Suppressor macrophage treated with lipopolysaccharide for 4 hours (primary cell): Measurements from ENCODE around the gene CAMKMT.
A peak's percentile ranks its signal among the peaks of the same experiment; 100 is the strongest.
"Not testable (repeated sequence)": the region's sequence is repeated elsewhere in the genome, so short reads cannot be mapped to it uniquely, and the experiment has no call there.

ENCODE experiments used
- DNase-seq: peaks from one replicate; pipeline ENCODE4 v3.0.0-alpha.2; 2020

Gene CAMKMT

GRCh38 chr2:44450082-44450481, 88.3 kb downstream of the CAMKMT start:
- DNase-seq, result no peak

- peak; percentile 27 for DNase-seq
These were observed 89.1 kb downstream of the CAMKMT start for GRCh38 chr2:44450806-44451205.

- no peak for DNase-seq
These were observed 90.4 kb downstream of the CAMKMT start for GRCh38 chr2:44452069-44452583.

GRCh38 chr2:44453259-44453658, 91.5 kb downstream of the CAMKMT start:
- no peak for DNase-seq

GRCh38 chr2:44455877-44456276, 94.1 kb downstream of the CAMKMT start:
- no peak for DNase-seq

- no peak for DNase-seq
These were observed 95.2 kb downstream of the CAMKMT start for GRCh38 chr2:44456946-44457345.

GRCh38 chr2:44459739-44460138, 98.0 kb downstream of the CAMKMT start:
- no peak for DNase-seq

- DNase-seq, result no peak
These were observed 101.4 kb downstream of the CAMKMT start for GRCh38 chr2:44462934-44463849.

- no peak for DNase-seq
These were observed 102.7 kb downstream of the CAMKMT start for GRCh38 chr2:44464437-44464836.

- DNase-seq, result no peak
These were observed 108.4 kb downstream of the CAMKMT start for GRCh38 chr2:44470151-44470550.

- DNase-seq, result no peak
These were observed 116.1 kb downstream of the CAMKMT start for GRCh38 chr2:44477657-44478414.

- peak; percentile 83 for DNase-seq
These were observed 117.6 kb downstream of the CAMKMT start for GRCh38 chr2:44479127-44479887.

- DNase-seq, result no peak
These were observed 118.3 kb downstream of the CAMKMT start for GRCh38 chr2:44480068-44480467.

- DNase-seq, result no peak
These were observed 125.3 kb downstream of the CAMKMT start for GRCh38 chr2:44487052-44487451.

GRCh38 chr2:44490726-44491125, 129.0 kb downstream of the CAMKMT start:
- no peak for DNase-seq

- no peak for DNase-seq
These were observed 132.3 kb downstream of the CAMKMT start for GRCh38 chr2:44494006-44494405.

- DNase-seq, result no peak
These were observed 133.3 kb downstream of the CAMKMT start for GRCh38 chr2:44495035-44495434.

- DNase-seq, result no peak
These were observed 133.8 kb downstream of the CAMKMT start for GRCh38 chr2:44495544-44495943.

- DNase-seq, result no peak
These were observed 134.4 kb downstream of the CAMKMT start for GRCh38 chr2:44496130-44496529.

- DNase-seq, result no peak
These were observed 136.8 kb downstream of the CAMKMT start for GRCh38 chr2:44498551-44498950.

- not testable (repeated sequence) for DNase-seq
These were observed 143.9 kb downstream of the CAMKMT start for GRCh38 chr2:44505664-44506063.

- no peak for DNase-seq
These were observed 148.5 kb downstream of the CAMKMT start for GRCh38 chr2:44510246-44510645.

GRCh38 chr2:44515416-44515815, 153.7 kb downstream of the CAMKMT start:
- no peak for DNase-seq
